GM18870 (cell line): Measurements from ENCODE around the gene GPHN.

ENCODE experiments used
- ATAC-seq: cut with Tn5 transposase; IDR thresholded peaks from one replicate; pipeline ENCODE4 v1.9.1; 2021; ENCODE audit warnings: moderate library complexity; ENCODE audit not compliant: unreplicated experiment

GPHN gene

DNA sequence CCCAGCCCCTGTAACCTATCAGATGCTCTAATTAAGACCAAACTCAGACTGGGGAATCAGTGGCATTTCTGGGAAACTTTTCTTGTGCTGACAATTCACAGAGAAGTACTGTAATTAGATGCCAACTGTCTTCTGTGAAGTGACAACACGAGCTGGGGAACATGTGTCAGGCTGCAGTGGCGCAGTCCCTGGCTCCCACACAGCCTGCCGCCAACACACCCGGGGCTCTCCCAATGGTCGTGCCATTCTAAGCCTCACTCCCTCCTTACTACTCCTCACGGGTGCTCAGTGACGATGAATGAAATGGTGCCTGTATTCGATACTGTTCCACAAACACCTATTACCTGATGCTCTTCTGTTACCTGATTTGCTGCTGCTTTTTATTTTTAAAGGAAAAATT lies 699.9 kb downstream of the GPHN start:
- ATAC-seq: no peak

DNA sequence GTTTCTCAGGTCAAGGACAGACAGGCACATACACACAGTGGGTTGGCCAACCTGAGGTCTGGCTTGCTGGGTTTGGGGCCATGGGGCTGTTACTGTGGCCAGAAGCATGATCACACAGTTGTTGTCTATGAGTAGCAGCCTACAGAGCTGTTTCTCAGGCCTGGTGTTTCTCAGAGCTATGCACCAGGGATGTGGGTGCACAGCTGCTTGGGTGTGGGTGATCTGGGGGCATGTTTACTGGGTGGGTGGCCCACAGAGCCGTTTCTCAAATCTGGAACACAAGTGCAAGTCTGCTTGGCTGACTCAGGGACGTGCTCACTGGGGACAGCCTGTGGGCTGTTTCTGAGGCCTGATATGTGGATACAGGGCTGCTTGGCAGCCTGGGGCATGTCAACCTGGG lies 710.2 kb downstream of the GPHN start:
- ATAC-seq: no peak

DNA sequence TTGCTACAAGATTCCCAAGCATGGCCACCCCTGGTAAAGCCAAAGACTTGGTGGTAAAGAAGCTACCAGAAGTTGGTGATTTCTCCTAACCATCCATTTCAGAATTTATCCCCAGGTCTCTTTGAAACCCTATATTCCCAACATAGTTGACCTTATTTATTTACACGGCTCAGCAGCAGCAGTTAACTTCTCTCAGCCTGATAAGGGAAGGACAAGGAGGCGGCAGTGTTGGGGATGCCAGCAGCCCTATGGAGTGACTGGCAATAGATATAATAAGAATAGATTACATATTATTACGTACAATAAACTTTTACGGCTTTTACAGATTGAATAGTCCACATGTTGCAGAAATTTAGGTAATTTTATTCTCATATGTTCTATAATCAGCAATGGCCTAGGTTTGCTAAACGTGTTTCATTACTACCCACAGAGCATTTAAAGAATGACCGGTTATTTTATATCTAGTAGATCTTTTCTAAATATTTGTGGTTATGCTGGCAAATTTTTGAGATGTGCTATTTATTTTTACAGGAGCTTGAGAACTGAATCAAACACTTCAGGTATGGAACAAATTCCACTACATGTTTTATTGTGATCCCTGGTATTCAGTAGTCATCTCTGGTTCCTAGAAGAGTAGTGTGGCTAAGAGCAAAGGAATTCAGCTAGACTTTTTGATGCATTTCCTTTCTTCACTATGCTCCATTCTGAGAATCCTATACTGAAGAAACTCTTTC lies 713.5 kb downstream of the GPHN start:
- ATAC-seq: no peak

DNA sequence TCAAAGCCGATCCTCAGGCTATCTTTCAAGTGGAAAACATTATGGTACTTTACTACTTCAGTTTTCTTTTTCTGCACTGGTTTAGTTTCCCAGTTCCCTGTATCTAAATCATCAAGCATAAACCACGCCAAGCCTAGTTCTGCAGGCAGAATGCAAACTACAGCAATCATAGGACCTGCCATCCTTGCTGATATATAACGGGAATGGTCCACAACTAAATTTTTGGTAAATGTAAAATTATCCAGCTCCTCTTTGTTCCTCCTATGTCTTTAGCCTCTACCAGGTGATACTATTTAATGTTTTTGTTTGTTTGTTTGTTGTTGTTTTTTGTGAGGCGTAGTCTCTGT lies 714.0 kb downstream of the GPHN start:
- no peak for ATAC-seq

DNA sequence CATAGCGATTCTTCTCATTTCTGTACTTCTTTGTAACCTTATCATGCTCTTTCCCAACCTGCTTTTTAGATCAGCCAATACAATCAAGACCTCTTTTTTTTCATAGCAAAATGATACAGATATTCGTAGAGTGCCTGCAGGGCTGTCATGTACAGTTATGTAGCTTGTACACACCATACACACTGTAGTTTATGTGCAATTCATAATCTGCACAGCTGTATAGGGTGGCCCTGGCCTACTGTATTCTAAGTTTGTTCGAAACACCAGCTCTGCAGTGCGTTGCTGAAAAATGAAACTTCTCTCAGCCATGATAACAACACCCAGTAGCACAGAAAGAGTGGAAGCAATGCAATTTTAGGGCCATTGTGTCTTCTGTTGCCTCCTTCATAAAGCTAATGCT lies 717.6 kb downstream of the GPHN start:
- ATAC-seq: no peak

DNA sequence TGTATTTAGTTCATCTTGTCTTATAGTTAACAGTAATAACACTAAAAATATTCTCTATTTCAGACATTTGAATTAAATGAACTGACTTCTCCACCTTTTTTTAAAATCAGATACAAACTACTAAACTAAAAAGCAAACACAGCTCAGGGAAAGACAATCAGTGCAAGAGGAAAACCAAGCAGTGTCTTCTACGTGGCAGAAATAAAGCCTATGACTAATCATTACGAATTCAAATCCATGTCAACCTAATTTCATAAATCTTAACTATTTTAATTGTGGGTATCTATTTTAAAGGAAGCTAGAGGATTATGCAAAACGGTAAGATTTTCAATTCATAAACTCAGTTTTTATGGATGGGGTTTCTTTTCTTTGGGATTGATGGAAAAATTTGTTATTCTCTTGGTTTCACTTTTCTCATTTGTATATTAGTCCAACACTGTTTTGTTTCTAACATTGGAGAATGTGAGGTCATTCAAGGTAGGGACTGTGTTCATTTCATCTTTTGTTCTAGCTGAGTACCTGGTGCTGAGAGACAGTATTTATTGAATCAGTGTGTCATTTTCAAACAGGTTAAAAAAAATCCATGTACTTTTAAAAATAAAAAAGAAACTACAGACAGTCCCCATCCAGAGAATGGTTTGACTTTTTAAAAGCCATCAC lies 720.5 kb downstream of the GPHN start:
- no peak for ATAC-seq
